Fibroblast of skin of scalp (primary cell): ENCODE data around the gene MCTP1.
A peak's percentile ranks its signal among the peaks of the same experiment; 100 is the strongest.

Experiments
- DNase-seq: peaks from one replicate; pipeline ENCODE4 v3.0.0-alpha.2; 2013

Gene MCTP1

GRCh38 chr5:94802450-94802849 lies 482.4 kb downstream of the MCTP1 start:
- peak; percentile 21 for DNase-seq

GRCh38 chr5:94796586-94796985 lies 488.3 kb downstream of the MCTP1 start:
- DNase-seq: no peak

- peak; percentile 35 for DNase-seq
These were observed 491.1 kb downstream of the MCTP1 start for GRCh38 chr5:94793816-94794198.

GRCh38 chr5:94793113-94793815 lies 491.6 kb downstream of the MCTP1 start:
- peak; percentile 77 for DNase-seq

- no peak for DNase-seq
These were observed 493.1 kb downstream of the MCTP1 start for GRCh38 chr5:94791829-94792228.

GRCh38 chr5:94788527-94788926 lies 496.4 kb downstream of the MCTP1 start:
- DNase-seq: no peak

GRCh38 chr5:94784536-94785505 lies 500.1 kb downstream of the MCTP1 start:
- no peak for DNase-seq

GRCh38 chr5:94782383-94782782 lies 502.5 kb downstream of the MCTP1 start:
- DNase-seq: no peak

GRCh38 chr5:94779684-94780083 lies 505.2 kb downstream of the MCTP1 start:
- DNase-seq: no peak

GRCh38 chr5:94778732-94779131 lies 506.2 kb downstream of the MCTP1 start:
- no peak for DNase-seq

GRCh38 chr5:94778299-94778698 lies 506.6 kb downstream of the MCTP1 start:
- no peak for DNase-seq

GRCh38 chr5:94777056-94777880 lies 507.6 kb downstream of the MCTP1 start:
- DNase-seq: no peak

- DNase-seq: peak; percentile 21
These were observed 508.7 kb downstream of the MCTP1 start for GRCh38 chr5:94776167-94776566.

GRCh38 chr5:94775088-94775487 lies 509.8 kb downstream of the MCTP1 start:
- DNase-seq: no peak

GRCh38 chr5:94771742-94772141 lies 513.2 kb downstream of the MCTP1 start:
- no peak for DNase-seq

GRCh38 chr5:94769996-94770395 lies 514.9 kb downstream of the MCTP1 start:
- DNase-seq: no peak

- DNase-seq: no peak
These were observed 523.1 kb downstream of the MCTP1 start for GRCh38 chr5:94761786-94762185.

- DNase-seq: no peak
These were observed 523.8 kb downstream of the MCTP1 start for GRCh38 chr5:94761055-94761454.

- DNase-seq: no peak
These were observed 524.9 kb downstream of the MCTP1 start for GRCh38 chr5:94759961-94760360.

- DNase-seq: no peak
These were observed 525.9 kb downstream of the MCTP1 start for GRCh38 chr5:94759022-94759421.

- no peak for DNase-seq
These were observed 530.1 kb downstream of the MCTP1 start for GRCh38 chr5:94754824-94755223.

GRCh38 chr5:94751460-94751859 lies 533.4 kb downstream of the MCTP1 start:
- DNase-seq: no peak

GRCh38 chr5:94750681-94751080 lies 534.2 kb downstream of the MCTP1 start:
- no peak for DNase-seq
